Measurements from ENCODE around the gene WRNIP1.

Gene WRNIP1

GRCh38 chr6:2765166-2765895 is at the start of gene WRNIP1:
WRNIP1 (plus strand) TSS chr6:2765393; CDS start chr6:2765623, 230 bp downstream.
- DNase-seq (ENCODE audit: low spot score) = peak; percentile 100

GRCh38 chr6:2715737-2716136 is 49.5 kb upstream of the WRNIP1 start:
- DNase-seq (ENCODE audit: low spot score) = no peak

GRCh38 chr6:2716936-2717700 is 48.1 kb upstream of the WRNIP1 start:
- no peak for DNase-seq (ENCODE audit: low spot score)

GRCh38 chr6:2718334-2719092 is 46.7 kb upstream of the WRNIP1 start:
- no peak for DNase-seq (ENCODE audit: low spot score)

- DNase-seq (ENCODE audit: low spot score) = no peak
Observed at GRCh38 chr6:2719093-2719455, 46.1 kb upstream of the WRNIP1 start.

GRCh38 chr6:2721219-2721618 is 44.0 kb upstream of the WRNIP1 start:
- DNase-seq (ENCODE audit: low spot score) = no peak

GRCh38 chr6:2725364-2725988 is 39.7 kb upstream of the WRNIP1 start:
- no peak for DNase-seq (ENCODE audit: low spot score)

- no peak for DNase-seq (ENCODE audit: low spot score)
Observed at GRCh38 chr6:2725999-2726567, 39.1 kb upstream of the WRNIP1 start.

- no peak for DNase-seq (ENCODE audit: low spot score)
Observed at GRCh38 chr6:2729921-2730320, 35.3 kb upstream of the WRNIP1 start.

GRCh38 chr6:2730353-2731107 is 34.7 kb upstream of the WRNIP1 start:
- DNase-seq (ENCODE audit: low spot score) = no peak

- no peak for DNase-seq (ENCODE audit: low spot score)
Observed at GRCh38 chr6:2731281-2731909, 33.8 kb upstream of the WRNIP1 start.

- no peak for DNase-seq (ENCODE audit: low spot score)
Observed at GRCh38 chr6:2732503-2733089, 32.6 kb upstream of the WRNIP1 start.

GRCh38 chr6:2733324-2733723 is 31.9 kb upstream of the WRNIP1 start:
- DNase-seq (ENCODE audit: low spot score) = no peak

- DNase-seq (ENCODE audit: low spot score) = no peak
Observed at GRCh38 chr6:2733736-2734480, 31.3 kb upstream of the WRNIP1 start.

GRCh38 chr6:2734488-2735166 is 30.6 kb upstream of the WRNIP1 start:
- DNase-seq (ENCODE audit: low spot score) = no peak

- DNase-seq (ENCODE audit: low spot score) = no peak
Observed at GRCh38 chr6:2737885-2738284, 27.3 kb upstream of the WRNIP1 start.

GRCh38 chr6:2738373-2738979 is 26.7 kb upstream of the WRNIP1 start:
- DNase-seq (ENCODE audit: low spot score) = no peak

GRCh38 chr6:2739335-2739734 is 25.9 kb upstream of the WRNIP1 start:
- no peak for DNase-seq (ENCODE audit: low spot score)

- no peak for DNase-seq (ENCODE audit: low spot score)
Observed at GRCh38 chr6:2740581-2740980, 24.6 kb upstream of the WRNIP1 start.
